ENCODE data around the gene ALDH1A1.
"Not testable (repeated sequence)": the region's sequence is repeated elsewhere in the genome, so short reads cannot be mapped to it uniquely, and the experiment has no call there.

ALDH1A1 gene

GRCh38 chr9:72942451-72942850, 10.4 kb downstream of the ALDH1A1 start:
- DNase-seq, result no peak

GRCh38 chr9:72939581-72939980, 13.3 kb downstream of the ALDH1A1 start:
- DNase-seq, result not testable (repeated sequence)

- no peak for DNase-seq
Measured at GRCh38 chr9:72937545-72937944, 15.3 kb downstream of the ALDH1A1 start.

- DNase-seq, result no peak
Measured at GRCh38 chr9:72936679-72937078, 16.2 kb downstream of the ALDH1A1 start.

- no peak for DNase-seq
Measured at GRCh38 chr9:72936266-72936665, 16.6 kb downstream of the ALDH1A1 start.

- no peak for DNase-seq
Measured at GRCh38 chr9:72935595-72935994, 17.3 kb downstream of the ALDH1A1 start.

GRCh38 chr9:72933730-72934665, 18.9 kb downstream of the ALDH1A1 start:
- no peak for DNase-seq

- no peak for DNase-seq
Measured at GRCh38 chr9:72932619-72933018, 20.2 kb downstream of the ALDH1A1 start.

- no peak for DNase-seq
Measured at GRCh38 chr9:72931897-72932296, 21.0 kb downstream of the ALDH1A1 start.

- DNase-seq, result no peak
Measured at GRCh38 chr9:72931437-72931836, 21.4 kb downstream of the ALDH1A1 start.

GRCh38 chr9:72930828-72931227, 22.0 kb downstream of the ALDH1A1 start:
- no peak for DNase-seq

GRCh38 chr9:72929542-72929941, 23.3 kb downstream of the ALDH1A1 start:
- DNase-seq, result no peak

GRCh38 chr9:72928042-72928507, 24.8 kb downstream of the ALDH1A1 start:
- DNase-seq, result no peak

GRCh38 chr9:72926506-72926905, 26.3 kb downstream of the ALDH1A1 start:
- DNase-seq, result no peak

GRCh38 chr9:72925891-72926290, 27.0 kb downstream of the ALDH1A1 start:
- no peak for DNase-seq

- no peak for DNase-seq
Measured at GRCh38 chr9:72925126-72925789, 27.6 kb downstream of the ALDH1A1 start.

GRCh38 chr9:72924154-72924790, 28.6 kb downstream of the ALDH1A1 start:
- no peak for DNase-seq

- DNase-seq, result no peak
Measured at GRCh38 chr9:72923077-72923476, 29.8 kb downstream of the ALDH1A1 start.

GRCh38 chr9:72921888-72922654, 30.8 kb downstream of the ALDH1A1 start:
- DNase-seq, result no peak

- DNase-seq, result no peak
Measured at GRCh38 chr9:72919246-72919945, 33.5 kb downstream of the ALDH1A1 start.

GRCh38 chr9:72917892-72918509, 34.9 kb downstream of the ALDH1A1 start:
- DNase-seq, result no peak

GRCh38 chr9:72915659-72916058, 37.2 kb downstream of the ALDH1A1 start:
- no peak for DNase-seq

All from NCI-H524 (cell line).